ENCODE results near the gene COL6A2.

DNA sequence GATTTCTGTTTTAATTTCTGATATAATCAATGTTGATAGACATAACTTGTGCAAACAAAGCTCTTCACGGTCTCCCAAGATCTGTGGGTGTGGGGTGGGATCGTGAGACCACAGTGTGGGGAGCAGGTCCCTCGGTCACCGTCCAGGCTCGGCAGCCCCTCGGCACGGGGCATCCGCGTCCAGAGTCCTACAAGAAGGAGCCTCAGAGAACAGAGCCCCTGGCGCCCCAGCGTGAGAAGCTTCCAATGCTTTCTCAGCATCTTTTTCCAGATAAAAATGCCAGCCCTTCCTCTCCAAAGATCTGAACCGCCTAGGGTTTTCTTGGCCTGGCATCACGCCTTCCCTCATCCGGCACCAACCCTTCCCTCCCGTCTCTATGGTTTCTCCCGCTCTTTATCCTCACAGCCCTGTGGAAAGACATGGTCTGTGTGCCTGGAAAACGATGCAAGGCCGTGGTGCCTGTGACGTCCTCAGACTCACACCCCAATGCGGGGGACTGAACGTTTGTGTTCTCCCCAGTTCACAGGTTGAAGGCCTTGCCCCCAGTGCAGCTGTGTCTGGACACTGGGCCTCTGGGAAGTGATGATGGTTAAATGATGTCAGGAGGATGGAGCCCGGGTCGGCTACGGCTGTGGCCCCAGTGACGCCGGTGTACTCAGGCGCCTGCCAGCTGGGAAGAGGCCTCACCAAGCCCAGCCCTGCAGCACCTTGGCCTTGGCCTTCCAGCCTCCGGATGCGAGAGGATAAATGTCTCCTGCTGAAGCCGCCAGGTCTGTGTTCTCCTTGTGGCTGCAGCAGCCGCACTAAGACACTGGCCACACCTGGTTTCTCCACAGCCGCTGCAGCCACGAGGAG, 45.9 kb upstream of the COL6A2 start:
- TF ChIP-seq, protein P1, sequence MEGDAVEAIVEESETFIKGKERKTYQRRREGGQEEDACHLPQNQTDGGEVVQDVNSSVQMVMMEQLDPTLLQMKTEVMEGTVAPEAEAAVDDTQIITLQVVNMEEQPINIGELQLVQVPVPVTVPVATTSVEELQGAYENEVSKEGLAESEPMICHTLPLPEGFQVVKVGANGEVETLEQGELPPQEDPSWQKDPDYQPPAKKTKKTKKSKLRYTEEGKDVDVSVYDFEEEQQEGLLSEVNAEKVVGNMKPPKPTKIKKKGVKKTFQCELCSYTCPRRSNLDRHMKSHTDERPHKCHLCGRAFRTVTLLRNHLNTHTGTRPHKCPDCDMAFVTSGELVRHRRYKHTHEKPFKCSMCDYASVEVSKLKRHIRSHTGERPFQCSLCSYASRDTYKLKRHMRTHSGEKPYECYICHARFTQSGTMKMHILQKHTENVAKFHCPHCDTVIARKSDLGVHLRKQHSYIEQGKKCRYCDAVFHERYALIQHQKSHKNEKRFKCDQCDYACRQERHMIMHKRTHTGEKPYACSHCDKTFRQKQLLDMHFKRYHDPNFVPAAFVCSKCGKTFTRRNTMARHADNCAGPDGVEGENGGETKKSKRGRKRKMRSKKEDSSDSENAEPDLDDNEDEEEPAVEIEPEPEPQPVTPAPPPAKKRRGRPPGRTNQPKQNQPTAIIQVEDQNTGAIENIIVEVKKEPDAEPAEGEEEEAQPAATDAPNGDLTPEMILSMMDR (conservative IDR thresholded peaks at IDR 0.05; ENCODE audit: low read depth in 2 of 2), result no peak
- TF ChIP-seq EZH2 (IDR thresholded peaks at IDR 0.05; ENCODE audit: low read depth, unreplicated experiment), result no peak
- TF ChIP-seq CREB1 (CRISPR knock-in tag; IDR thresholded peaks at IDR 0.05; ENCODE audit: low read depth), result no peak
- no peak for TF ChIP-seq JUNB (IDR thresholded peaks at IDR 0.05; ENCODE audit: unreplicated experiment)
- TF ChIP-seq EZH2phosphoT487 (IDR thresholded peaks at IDR 0.05; ENCODE audit: unreplicated experiment), result no peak
- TF ChIP-seq POLR2AphosphoS5 (IDR thresholded peaks at IDR 0.05; ENCODE audit: low read depth), result no peak
- TF ChIP-seq, protein P2, sequence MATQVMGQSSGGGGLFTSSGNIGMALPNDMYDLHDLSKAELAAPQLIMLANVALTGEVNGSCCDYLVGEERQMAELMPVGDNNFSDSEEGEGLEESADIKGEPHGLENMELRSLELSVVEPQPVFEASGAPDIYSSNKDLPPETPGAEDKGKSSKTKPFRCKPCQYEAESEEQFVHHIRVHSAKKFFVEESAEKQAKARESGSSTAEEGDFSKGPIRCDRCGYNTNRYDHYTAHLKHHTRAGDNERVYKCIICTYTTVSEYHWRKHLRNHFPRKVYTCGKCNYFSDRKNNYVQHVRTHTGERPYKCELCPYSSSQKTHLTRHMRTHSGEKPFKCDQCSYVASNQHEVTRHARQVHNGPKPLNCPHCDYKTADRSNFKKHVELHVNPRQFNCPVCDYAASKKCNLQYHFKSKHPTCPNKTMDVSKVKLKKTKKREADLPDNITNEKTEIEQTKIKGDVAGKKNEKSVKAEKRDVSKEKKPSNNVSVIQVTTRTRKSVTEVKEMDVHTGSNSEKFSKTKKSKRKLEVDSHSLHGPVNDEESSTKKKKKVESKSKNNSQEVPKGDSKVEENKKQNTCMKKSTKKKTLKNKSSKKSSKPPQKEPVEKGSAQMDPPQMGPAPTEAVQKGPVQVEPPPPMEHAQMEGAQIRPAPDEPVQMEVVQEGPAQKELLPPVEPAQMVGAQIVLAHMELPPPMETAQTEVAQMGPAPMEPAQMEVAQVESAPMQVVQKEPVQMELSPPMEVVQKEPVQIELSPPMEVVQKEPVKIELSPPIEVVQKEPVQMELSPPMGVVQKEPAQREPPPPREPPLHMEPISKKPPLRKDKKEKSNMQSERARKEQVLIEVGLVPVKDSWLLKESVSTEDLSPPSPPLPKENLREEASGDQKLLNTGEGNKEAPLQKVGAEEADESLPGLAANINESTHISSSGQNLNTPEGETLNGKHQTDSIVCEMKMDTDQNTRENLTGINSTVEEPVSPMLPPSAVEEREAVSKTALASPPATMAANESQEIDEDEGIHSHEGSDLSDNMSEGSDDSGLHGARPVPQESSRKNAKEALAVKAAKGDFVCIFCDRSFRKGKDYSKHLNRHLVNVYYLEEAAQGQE (IDR thresholded peaks at IDR 0.05; ENCODE audit: unreplicated experiment), result no peak
- TF ChIP-seq NANOG (IDR thresholded peaks at IDR 0.05; ENCODE audit: borderline replicate concordance), result no peak
- TF ChIP-seq STAT1 (IDR thresholded peaks at IDR 0.05; ENCODE audit: unreplicated experiment), result no peak
- no peak for TF ChIP-seq ZNF114 (CRISPR knock-in tag; IDR thresholded peaks at IDR 0.05)

Measured in GM23338 (cell line).